ENCODE data around the gene PTPRG.

DNA sequence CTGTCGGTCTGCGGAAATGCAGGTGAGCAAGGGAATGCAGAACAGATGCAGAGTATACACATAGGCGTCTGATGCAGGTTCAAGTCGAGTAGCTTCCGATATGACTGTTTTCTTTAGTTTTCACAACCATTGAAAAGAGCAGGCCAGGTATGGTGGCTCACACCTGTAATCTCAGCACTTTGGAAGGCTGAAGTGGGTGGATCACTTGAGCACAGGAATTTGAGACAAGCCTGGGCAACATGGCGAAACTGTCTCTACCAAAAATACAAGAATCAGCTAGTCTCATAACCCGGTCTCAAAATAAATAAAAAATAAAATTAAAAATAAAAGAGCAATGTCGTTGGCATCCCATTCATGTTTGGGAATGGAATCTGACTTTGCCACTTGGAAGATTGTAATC is 101.5 kb downstream of the PTPRG start:
- TF ChIP-seq POLR2A (IDR thresholded peaks at IDR 0.05) = no peak
- TF ChIP-seq, protein P1, sequence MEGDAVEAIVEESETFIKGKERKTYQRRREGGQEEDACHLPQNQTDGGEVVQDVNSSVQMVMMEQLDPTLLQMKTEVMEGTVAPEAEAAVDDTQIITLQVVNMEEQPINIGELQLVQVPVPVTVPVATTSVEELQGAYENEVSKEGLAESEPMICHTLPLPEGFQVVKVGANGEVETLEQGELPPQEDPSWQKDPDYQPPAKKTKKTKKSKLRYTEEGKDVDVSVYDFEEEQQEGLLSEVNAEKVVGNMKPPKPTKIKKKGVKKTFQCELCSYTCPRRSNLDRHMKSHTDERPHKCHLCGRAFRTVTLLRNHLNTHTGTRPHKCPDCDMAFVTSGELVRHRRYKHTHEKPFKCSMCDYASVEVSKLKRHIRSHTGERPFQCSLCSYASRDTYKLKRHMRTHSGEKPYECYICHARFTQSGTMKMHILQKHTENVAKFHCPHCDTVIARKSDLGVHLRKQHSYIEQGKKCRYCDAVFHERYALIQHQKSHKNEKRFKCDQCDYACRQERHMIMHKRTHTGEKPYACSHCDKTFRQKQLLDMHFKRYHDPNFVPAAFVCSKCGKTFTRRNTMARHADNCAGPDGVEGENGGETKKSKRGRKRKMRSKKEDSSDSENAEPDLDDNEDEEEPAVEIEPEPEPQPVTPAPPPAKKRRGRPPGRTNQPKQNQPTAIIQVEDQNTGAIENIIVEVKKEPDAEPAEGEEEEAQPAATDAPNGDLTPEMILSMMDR (IDR thresholded peaks at IDR 0.05) = no peak
